Activated T-cell treated with anti-CD3 and anti-CD28 coated beads for 48 hours (primary cell): Measurements from ENCODE around the gene HEMK1.

Experiments
- DNase-seq: peaks from one replicate; pipeline ENCODE4 v3.0.0-alpha.2; 2020; ENCODE audit warnings: low read depth

Gene HEMK1

DNA sequence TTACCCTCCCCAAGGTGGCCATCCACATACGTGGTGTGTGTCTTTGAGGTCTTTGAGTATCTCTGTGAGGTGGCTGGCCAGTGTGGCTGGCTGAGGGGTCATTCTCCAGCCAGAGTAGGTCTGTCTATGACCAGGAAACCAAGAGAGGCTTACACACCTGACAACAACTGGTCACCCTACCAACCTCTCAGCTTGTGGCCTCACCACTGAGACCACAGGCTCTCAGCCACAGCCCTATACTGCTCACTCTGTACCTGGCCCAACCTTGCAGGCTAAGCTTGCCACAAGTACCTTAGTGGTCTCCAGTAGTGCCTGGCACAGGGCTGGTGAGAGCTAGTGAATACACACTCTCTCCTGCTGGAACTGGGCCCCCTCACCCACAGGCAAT, 5.1 kb downstream of the HEMK1 start:
- DNase-seq: peak; percentile 52

DNA sequence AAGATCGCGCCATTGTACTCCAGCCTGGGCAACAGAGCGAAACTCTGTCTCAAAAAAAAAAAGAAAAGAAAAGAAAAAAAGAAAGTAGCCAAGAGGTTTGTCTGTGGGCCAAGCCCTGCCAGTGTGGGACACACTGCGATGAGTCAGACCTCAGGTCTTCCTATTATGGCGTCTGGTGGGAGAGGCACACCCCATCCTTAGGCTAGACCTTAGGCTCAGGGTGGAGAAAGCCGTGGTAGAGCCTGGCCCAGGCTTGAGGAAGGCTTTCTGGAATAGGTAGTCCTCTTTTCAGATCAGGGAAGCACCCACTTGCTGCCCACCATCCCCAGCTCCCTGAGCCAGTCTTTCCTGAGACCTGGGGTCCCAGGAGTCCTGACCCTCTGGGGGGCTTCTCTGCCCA, 6.0 kb downstream of the HEMK1 start:
- DNase-seq: no peak

DNA sequence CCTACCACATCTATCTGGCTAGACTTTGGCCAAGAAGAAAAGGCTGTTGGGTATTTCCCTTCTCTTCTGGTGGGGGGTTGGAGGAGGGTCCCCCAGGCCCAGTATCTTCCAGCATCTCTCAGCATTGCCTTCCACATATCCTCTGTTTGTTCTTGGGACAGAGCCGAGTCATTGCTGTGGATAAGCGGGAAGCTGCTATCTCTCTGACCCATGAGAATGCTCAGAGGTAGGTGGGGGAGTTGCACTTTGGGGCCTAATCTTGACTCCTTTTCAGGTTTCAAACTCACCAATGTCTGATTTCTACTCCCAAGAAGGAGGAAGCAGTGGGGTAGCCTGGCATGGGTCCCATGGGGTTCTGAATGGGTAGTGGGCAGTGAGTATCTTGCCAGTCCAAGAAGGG, 8.0 kb downstream of the HEMK1 start:
- DNase-seq: no peak

GRCh38 chr3:50580683-50581458, 11.5 kb downstream of the HEMK1 start:
- no peak for DNase-seq

GRCh38 chr3:50581459-50581842, 12.1 kb downstream of the HEMK1 start:
- DNase-seq: no peak

- DNase-seq: no peak
These were observed 12.8 kb downstream of the HEMK1 start for GRCh38 chr3:50582083-50582482.

- DNase-seq: no peak
These were observed 14.6 kb downstream of the HEMK1 start for GRCh38 chr3:50583897-50584296.

DNA sequence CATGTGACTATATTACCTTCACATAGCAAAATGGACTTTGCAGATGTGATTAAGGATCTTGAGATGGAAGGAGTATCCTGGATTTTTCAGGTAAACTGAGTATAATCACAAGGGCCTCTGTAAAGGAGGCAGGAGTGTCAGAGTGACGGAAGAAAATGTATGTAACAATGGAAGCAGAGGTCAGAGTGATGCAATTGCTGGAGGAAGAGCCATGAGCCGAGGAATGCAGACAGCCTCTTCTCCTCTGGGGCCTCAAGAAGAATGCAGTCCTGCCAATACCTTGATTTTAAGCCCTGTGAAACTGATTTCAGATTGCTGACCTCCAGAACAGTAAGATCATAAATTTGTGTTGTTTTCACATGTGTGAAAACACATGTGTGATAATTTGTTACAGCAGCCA, 15.1 kb downstream of the HEMK1 start:
- DNase-seq: no peak

DNA sequence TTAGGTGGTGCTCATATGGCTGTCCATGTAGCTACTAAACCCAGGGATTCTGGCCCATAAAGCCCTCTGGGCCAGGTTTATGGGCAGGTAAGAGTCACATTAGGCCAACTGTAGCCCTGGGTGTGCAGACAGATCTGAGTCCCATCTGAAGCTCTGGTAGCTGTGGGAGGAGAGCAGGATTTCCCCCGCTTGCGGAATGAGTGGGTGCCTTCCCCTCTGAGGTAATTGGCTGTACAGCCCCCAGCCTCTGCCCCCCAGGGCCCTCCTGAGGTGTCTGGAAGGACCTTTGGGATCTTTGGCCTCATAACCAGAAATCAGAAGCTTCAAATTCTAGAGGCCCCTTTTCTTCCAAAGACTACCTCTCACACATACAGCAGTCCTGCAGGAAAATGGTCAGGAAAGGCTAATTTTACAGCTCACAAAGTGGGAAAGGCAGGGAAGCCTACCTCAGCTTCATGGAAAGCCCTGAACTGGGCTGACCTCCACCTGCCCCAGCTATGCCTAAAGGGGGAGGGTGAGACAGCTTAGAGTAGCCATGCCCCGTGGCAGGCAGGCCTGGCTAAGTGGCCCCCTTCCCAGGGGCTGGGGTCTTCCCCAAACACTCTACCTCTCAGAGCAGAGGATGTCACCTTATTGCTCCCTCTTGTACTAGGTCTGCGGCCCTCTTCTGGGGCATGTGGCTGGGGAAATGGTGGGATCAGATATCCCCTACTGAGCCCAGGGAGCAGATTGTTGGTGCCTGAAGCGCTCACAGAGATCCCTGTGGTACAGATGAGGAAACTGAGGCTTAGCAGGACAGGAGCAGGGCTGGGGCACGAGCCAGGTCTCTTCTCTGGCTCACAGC, 16.8 kb downstream of the HEMK1 start:
- no peak for DNase-seq

- DNase-seq: no peak
These were observed 17.4 kb downstream of the HEMK1 start for GRCh38 chr3:50586763-50587070.

DNA sequence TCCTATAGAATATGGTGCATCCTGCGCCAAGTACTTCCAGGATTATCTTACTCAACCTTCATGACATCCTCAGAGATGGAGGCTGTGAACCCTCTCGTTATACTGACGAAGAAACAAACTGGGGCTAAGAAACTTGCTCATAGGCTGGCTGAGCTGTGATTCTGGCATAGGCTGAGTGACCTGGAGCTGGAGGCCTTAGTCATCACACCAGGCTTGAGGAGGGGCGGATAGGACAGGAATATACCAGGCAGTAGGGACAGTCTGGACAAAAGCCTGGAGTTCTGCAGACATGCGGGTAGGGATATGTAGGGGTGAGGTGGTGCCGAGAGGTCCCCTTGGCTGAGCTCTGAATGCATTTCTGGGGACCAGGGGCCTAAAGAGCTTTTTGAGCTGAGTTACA, 18.1 kb downstream of the HEMK1 start:
- no peak for DNase-seq

DNA sequence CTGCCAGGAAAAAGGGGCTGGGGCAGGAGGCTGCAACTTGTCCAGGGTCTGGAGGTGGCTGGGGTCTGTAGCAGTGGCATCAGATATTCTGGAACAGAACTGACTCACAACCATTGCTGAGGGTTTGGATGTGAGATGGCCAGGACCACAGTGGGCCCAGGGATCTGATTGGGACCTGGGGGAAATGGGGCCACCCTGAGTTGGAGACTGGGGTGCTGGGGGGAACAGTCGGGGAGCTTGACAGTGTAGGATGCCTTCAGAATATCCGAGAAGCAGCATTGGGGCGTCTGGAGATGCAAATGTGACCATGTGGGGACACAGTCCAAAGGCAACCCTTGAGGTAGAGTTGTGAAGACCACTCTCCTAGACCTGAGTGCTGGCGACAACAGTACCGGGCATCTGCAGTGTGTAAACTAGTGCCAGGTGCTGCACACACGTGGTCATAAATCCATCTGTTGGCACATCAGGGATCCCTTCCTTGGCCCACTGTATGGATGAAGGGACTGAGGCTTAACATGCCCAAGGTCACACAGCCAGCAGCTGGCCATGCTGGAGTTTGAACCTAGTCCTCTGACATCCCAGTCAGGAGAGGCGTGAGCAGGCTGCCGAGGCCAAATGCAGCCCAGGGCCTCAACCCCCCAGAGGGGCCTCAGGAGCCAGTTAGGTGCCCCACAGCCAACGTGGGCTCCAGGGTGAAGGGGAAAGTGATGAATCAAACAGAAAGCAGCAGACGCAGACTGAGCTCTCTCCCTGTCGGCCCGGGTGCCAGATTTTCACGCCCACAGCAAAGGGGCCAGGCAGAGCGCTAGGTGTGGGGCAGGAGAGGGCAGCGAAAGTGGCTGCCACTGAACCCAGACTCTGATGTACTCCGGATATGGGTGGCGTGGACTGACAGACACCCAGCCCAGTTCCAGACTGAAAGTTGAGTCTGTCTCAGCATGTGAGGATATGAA, 18.8 kb downstream of the HEMK1 start:
- peak; percentile 86 for DNase-seq

- DNase-seq: no peak
These were observed 19.6 kb downstream of the HEMK1 start for GRCh38 chr3:50588759-50589433.

DNA sequence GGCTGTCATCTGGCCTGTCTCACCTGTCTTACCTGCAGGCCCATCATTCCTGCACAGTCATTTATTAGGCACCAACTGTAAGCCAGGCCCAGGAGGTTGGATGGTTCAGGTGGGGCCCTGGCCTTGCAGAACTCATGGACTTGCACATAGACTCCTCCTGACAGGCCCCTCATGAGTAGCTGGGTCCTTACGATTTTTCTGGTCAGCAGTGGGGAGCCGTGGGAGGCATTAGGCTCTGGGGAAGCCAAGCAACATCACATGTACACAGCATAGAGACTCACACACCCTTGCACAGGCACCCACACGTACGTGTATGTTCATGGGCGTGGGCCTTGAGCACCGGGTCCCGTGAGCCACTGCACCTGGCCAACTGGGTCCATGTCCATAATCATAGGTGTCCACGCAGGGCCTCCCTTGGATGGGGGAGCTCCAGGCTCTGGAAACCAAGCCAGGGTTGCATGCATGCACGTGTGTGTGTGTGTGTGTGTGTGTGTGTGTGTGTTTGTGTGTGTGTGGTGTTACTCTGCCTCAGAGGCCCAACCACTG, 21.9 kb downstream of the HEMK1 start:
- no peak for DNase-seq

GRCh38 chr3:50592568-50592967, 23.2 kb downstream of the HEMK1 start:
- no peak for DNase-seq

- no peak for DNase-seq
These were observed 25.0 kb downstream of the HEMK1 start for GRCh38 chr3:50594253-50594785.

GRCh38 chr3:50599115-50599715, 29.9 kb downstream of the HEMK1 start:
- no peak for DNase-seq

DNA sequence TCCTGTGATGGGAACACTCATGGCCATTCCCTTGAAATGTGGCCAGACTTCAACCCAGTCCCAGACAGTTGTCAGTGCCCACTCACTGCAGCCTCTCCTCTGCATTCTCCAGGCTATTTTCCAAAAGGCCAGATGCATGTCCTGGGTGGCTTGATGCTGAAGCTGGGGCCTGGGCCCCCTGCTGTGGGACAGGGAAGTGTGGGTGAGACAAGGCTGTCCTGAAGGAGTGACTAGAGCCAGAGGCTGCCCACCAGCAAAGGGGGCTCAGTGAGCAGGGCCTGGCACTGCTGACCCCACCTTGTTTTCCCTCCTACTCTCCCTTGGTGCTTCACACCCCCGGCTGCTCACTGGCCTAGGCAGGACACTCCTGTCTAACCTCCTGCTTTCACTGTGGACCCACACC, 30.4 kb downstream of the HEMK1 start:
- no peak for DNase-seq

GRCh38 chr3:50600141-50600753, 30.9 kb downstream of the HEMK1 start:
- DNase-seq: no peak

- peak; percentile 96 for DNase-seq
These were observed 31.7 kb downstream of the HEMK1 start for GRCh38 chr3:50600841-50601591.
